ENCODE data around the gene NVL. TPM values are rescaled to one million over a fixed set of nuclear protein-coding genes. Genes with fewer than 3 reads are reported as not detected.

NVL gene
- polyA plus RNA-seq, 1 donor from 2014 or later = 77.3 TPM

- peaks cover 5% of the 10 kb centered on the region for H3K79me2 ChIP-seq (replicated peaks; ENCODE audit: insufficient read depth, low read length)
- no peak overlapping the region for H3K9ac ChIP-seq (ENCODE audit: low read length)
- no peaks in the 10 kb centered on the region for H3K9me3 ChIP-seq (ENCODE audit: low read length)
- peaks cover 3% of the 10 kb centered on the region for H3F3A ChIP-seq (ENCODE audit: insufficient read depth, low read length, poor library complexity, severe bottlenecking)
- TF ChIP-seq CTCF (IDR thresholded peaks at IDR 0.05; ENCODE audit: poor library complexity, severe bottlenecking) = no peak
- TF ChIP-seq TAF1 (IDR thresholded peaks at IDR 0.05; ENCODE audit: low read depth) = no peak
- TF ChIP-seq POLR2AphosphoS5 (IDR thresholded peaks at IDR 0.05) = no peak
- no peak for TF ChIP-seq RAD21 (conservative IDR thresholded peaks at IDR 0.05)
- TF ChIP-seq EP300 (conservative IDR thresholded peaks at IDR 0.05; ENCODE audit: poor library complexity, severe bottlenecking) = no peak
- no peak for TF ChIP-seq SMC3 (conservative IDR thresholded peaks at IDR 0.05; ENCODE audit: poor library complexity)
- no peak for TF ChIP-seq EZH2 (IDR thresholded peaks at IDR 0.05; ENCODE audit: borderline replicate concordance, insufficient read depth, low read length, poor library complexity, severe bottlenecking)
- no peak for TF ChIP-seq MXI1 (conservative IDR thresholded peaks at IDR 0.05; ENCODE audit: poor library complexity, severe bottlenecking)
- TF ChIP-seq REST (IDR thresholded peaks at IDR 0.05; ENCODE audit: borderline replicate concordance) = no peak
- H3K27ac ChIP-seq (ENCODE audit: low read length) = no peak overlapping the region
- H3K4me2 ChIP-seq (ENCODE audit: low read length) = no peak overlapping the region
- H3K4me3 ChIP-seq (ENCODE audit: low read length) = no peak overlapping the region
- H3K36me3 ChIP-seq (ENCODE audit: insufficient read depth, low read length) = no peaks in the 10 kb centered on the region
- no peaks in the 10 kb centered on the region for H4K20me1 ChIP-seq (ENCODE audit: insufficient read depth)
- H3K27me3 ChIP-seq (ENCODE audit: insufficient read depth, low read depth, low read length) = no peaks in the 10 kb centered on the region
- no peak overlapping the region for H2AFZ ChIP-seq (ENCODE audit: low read depth, low read length)
- H3K9me2 ChIP-seq (ENCODE audit: insufficient read depth, low read length) = no peaks in the 10 kb centered on the region
Observed at GRCh38 chr1:224333939-224334786, 4.2 kb upstream of the NVL start.

- H3F3A ChIP-seq (ENCODE audit: insufficient read depth, low read length, poor library complexity, severe bottlenecking) = peaks cover 3% of the 10 kb centered on the region
- TF ChIP-seq CTCF (IDR thresholded peaks at IDR 0.05; ENCODE audit: poor library complexity, severe bottlenecking) (peak; percentile 83), TAF1 (IDR thresholded peaks at IDR 0.05; ENCODE audit: low read depth) (no peak), SMC3 (conservative IDR thresholded peaks at IDR 0.05; ENCODE audit: poor library complexity) (peak; percentile 82), RAD21 (conservative IDR thresholded peaks at IDR 0.05) (peak; percentile 84), MXI1 (conservative IDR thresholded peaks at IDR 0.05; ENCODE audit: poor library complexity, severe bottlenecking) (no peak), REST (IDR thresholded peaks at IDR 0.05; ENCODE audit: borderline replicate concordance) (no peak), EZH2 (IDR thresholded peaks at IDR 0.05; ENCODE audit: borderline replicate concordance, insufficient read depth, low read length, poor library complexity, severe bottlenecking) (no peak)
- H3K79me2 ChIP-seq (replicated peaks; ENCODE audit: insufficient read depth, low read length) = peaks cover 12% of the 10 kb centered on the region
- no peak overlapping the region for H2AFZ ChIP-seq (ENCODE audit: low read depth, low read length)
- no peaks in the 10 kb centered on the region for H3K36me3 ChIP-seq (ENCODE audit: insufficient read depth, low read length)
- no peaks in the 10 kb centered on the region for H3K9me2 ChIP-seq (ENCODE audit: insufficient read depth, low read length)
- no peak overlapping the region for H3K4me2 ChIP-seq (ENCODE audit: low read length)
- no peaks in the 10 kb centered on the region for H3K27me3 ChIP-seq (ENCODE audit: insufficient read depth, low read depth, low read length)
- no peak overlapping the region for H3K4me3 ChIP-seq (ENCODE audit: low read length)
- H3K9ac ChIP-seq (ENCODE audit: low read length) = no peak overlapping the region
- H4K20me1 ChIP-seq (ENCODE audit: insufficient read depth) = no peaks in the 10 kb centered on the region
- H3K27ac ChIP-seq (ENCODE audit: low read length) = no peak overlapping the region
- H3K9me3 ChIP-seq (ENCODE audit: low read length) = no peaks in the 10 kb centered on the region
Observed at GRCh38 chr1:224333309-224333926, 3.4 kb upstream of the NVL start.

Data from neural cell (in vitro differentiated cells).